GM12873 (cell line): ENCODE results near the gene TRIM17.
A peak's percentile ranks its signal among the peaks of the same experiment; 100 is the strongest.

Experiments
- CTCF ChIP-seq: IDR thresholded peaks from 2 replicates; pipeline ENCODE4 v1.5.1; 2012; ENCODE audit warnings: low read depth, mild to moderate bottlenecking, moderate library complexity, low read length, control low read depth; ENCODE audit not compliant: insufficient read depth; ENCODE audit errors: missing control alignments

The TRIM17 gene

DNA sequence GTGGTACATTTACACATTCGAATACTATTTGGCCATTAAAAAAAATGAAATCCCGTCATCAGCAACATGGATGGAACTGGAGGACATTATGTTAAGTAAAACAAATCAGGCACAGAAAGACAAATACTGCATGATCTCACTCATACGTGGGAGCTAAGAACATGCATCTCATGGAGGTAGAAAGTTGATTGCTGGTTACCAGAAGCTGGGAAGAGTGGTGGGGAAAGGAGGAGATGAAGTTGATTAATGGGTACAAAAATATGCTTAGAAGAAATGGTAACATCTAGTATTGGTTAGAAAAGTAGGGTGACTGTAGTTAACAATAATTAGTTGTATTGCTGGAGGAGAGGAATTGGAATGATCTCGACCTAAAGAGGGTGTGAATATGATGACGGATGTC is 45.9 kb upstream of the TRIM17 start:
- no peak for TF ChIP-seq CTCF

DNA sequence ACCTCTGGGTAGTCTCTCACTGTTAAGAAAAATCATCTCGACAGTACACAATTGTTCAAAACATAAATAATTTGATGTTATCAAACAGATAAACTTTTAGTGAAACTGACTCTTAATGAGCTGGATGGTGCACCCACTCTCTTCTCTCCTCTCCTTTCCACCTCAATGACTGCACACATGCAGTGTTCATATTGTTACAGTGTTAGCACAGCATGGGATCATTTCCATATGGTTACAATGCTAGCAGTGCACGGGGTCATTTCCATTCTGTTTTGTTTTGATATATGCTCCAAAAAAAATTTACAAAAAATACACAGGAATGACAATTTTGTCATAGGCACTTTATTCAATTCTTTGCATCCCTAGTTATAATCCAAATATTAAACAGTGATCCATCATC is 44.2 kb upstream of the TRIM17 start:
- no peak for TF ChIP-seq CTCF

- TF ChIP-seq CTCF = peak; percentile 85
Measured at GRCh38 chr1:228459091-228459993, 42.7 kb upstream of the TRIM17 start.

DNA sequence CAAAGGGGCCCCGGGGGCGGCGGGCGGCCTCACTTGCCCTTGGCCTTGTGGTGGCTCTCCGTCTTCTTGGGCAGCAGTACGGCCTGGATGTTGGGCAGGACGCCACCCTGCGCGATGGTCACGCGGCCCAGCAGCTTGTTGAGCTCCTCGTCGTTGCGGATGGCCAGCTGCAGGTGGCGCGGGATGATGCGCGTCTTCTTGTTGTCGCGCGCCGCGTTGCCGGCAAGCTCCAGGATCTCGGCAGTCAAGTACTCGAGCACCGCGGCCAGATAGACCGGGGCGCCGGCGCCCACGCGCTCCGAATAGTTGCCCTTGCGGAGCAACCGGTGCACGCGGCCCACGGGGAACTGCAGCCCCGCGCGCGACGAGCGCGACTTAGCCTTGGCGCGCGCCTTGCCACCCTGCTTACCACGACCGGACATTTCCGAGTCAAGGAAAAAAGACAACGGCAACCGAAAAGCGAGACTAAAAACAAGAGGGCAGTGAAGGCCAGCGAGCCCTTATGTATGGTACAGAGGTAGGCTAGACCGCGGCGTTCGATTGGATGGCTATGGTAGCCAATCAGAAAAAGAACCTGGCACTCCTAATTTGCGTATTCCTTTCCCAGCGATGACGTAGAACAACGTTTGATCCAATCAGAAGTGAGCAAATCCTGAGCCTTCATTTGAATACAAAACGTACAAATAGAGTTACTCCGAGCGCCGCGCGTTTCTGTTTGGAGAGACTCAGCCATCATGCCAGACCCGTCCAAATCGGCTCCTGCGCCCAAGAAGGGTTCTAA is 40.9 kb upstream of the TRIM17 start:
- TF ChIP-seq CTCF = peak; percentile 43

DNA sequence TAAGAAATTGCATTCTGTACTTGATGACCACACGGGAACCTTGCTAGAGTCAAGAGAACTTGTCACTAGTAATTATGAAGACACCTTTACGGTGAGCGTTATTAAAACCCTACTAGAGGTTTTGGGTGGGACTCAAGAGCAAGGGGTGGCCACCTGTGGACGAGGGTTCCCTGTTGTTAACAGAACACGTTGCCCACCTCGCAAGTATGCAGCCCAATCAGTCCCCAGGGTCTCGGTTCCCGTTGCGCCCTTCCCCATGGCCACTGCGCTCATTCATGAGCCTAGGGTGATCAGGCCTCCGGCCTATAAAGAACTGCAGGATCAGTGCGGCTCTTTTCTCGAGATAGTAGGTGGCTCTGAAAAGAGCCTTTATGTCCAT is 40.3 kb upstream of the TRIM17 start:
- TF ChIP-seq CTCF = no peak

- TF ChIP-seq CTCF = no peak
Measured at GRCh38 chr1:228456252-228457016, 39.8 kb upstream of the TRIM17 start.

DNA sequence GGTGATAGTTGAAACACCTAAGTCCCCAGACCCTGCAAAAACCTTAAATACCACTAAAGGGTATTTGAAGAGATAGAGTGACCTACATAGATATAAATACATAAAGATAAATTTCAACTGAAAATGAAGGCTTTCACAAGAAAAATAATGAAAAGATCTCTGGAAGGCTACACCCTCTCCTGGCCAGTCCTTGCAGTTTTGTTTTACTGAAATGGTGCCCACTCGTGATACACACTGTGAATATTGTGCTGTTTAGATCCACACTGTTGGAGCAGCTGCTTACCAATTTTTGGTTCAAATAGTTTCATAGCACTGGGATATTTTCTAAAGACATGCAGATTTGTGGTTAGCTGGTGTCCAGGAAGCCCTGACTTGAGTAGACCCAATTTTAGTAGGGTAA is 39.1 kb upstream of the TRIM17 start:
- peak; percentile 23 for TF ChIP-seq CTCF
